NCI-H1105 treated with DMSO at 0.1 percent for 48 hours (cell line): ENCODE results near the gene PRKG2.
"Not testable (repeated sequence)": the region's sequence is repeated elsewhere in the genome, so short reads cannot be mapped to it uniquely, and the experiment has no call there.

Experiments used
- DNase-seq: peaks from one replicate; lab custom pipeline; 2025; lab: John Stamatoyannopoulos, UW

The PRKG2 gene

DNA sequence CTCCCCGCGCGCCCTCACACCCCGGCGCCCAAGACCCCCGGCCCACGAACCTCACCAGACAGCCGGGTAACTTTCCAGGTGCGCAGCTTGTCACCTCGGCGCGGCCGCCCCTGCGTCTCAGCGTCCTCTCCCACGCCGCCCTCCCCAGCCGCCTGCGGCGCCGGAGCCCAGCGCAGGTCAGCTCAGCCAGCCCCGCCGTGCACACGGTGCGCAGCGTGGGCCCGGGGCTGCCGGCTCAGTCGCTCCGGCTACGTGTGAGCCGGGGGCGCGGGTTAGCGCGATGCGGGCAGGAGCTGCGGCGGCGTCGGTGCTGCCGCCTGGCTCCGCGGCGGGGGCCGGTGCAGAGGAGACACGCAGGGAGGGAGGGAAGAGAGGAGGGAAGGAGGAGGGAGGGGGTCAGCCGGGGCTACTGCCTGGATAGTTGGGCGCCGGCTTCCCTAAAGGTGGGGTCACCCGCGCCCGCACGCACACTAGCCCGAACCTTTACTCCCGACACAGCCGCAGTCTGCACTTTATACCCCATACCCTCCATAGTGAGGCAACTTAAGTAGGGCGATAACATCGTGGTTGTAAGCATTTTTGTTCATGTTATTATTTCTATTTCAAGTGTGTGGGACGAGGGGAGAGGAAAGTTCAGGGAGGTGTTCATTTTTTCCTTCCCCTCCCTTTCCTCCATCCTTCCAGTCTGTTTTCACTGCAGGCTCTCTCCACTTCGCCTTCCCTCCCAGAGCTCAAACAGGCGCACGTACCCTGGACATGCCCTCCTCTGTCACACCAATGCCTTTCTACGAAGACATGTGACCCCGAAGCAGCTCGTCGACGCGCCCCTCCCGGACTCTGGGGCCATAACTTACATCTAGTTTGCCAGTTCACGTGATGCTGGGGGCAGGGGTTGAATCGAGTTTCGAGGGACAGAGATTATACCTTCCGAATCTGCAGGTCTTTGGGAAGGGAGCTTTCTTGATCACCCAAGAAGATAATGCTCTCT, at the start of gene PRKG2:
PRKG2 (minus strand) TSS at position 342 of the 988 bp plus-strand sequence. CDS start 10,175 bp downstream, outside the sequence.
- DNase-seq: no peak

DNA sequence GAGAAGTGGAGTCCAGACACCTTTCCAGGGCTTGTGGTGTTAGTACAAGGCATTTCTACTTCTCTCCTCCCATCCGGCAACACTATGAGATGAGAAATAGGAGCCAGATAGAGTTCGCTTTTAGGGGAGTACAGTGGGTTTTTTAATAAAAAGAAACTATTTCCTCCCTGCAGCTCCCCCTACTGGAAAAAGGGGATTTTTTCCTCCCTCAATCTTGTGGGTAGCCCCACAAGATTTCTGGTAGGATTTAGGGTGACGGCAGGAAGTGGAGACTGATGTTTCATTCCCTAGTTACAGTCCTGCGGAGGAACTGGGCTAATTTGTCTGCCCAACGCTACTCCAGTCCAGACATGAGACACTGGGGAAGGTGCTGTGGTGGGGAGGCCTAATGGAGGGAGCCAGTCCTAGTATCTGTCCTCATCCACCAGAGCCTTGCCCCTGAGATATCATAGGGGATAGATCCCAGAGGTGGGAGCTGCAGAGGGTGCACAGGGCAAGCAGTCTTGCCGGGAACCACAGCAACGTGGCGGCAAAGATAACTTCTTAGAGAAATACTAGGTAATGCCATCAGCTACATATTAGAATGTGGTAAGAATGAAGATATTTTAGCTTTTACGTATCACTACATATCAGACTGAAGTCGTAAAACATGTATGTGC, 45.5 kb upstream of the PRKG2 start:
- no peak for DNase-seq

DNA sequence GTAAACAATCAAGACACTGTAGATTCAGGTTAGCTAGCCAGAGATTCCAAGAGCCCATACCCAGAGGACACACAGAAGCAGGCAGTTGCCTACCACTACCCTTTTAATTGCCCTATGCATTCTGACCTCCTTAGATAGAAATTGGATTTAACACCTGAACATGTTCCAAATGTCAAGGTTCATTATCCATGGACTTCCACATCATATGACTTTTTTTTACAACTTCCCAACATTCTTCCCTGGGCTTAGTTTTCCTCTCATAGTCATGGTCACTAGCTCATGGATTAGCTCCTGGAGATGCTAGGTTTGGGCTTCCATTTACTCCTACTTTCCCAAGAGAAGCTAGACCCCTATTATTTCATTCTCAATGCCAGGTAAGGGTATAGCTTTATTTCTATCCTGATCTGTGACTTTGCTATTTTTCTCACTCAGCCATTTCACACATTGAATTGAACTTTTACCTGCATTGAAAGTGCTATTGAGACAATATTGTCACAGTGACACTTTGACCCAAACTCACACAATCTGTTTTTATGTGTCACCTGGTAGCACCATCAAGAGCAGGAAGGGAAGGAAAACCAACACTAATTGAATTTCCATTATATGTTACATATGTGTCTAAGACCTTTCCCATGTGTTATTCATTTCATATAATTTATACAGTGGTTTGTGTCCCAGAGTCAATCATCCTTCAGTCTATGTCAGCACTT, 44.0 kb upstream of the PRKG2 start:
- no peak for DNase-seq

DNA sequence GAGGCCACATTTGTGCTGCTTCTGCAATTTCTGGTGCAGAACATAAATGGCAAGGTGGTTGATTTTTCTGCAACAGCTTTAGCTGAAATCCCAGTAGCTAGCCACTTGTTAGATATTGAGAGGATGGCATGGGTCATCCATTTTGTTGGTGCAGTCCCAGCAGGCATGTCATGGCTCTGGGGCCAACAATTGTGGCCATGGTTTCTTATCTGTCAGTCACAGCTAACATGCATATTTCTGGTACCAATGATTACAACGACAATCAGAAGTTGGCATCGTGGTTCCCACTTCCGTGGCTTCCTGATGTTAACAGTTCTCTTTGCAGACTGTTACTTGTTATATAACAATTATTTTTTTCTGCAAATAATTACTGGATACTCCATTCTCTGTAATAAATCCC, 42.8 kb upstream of the PRKG2 start:
- no peak for DNase-seq

GRCh38 chr4:81257021-81257420, 42.0 kb upstream of the PRKG2 start:
- DNase-seq: no peak

GRCh38 chr4:81256059-81256970, 41.3 kb upstream of the PRKG2 start:
- no peak for DNase-seq

DNA sequence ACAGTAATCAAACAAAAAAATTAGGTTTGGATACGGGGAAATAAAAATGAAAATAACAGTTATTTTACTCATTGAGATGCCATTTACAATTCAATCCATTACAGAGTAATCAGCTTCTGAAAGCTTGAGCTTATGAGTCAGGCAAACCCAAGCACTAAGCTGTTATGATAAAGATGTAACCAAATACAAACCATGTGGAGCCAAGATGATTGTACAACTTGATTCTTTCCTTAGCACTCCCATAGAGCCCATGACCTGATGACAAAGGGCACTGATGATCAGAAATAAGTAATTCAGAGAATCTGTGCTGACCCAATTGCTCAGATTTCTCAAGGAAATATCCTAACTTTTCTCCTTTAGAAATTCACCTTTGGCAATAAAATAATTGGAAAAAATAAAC, 40.5 kb upstream of the PRKG2 start:
- no peak for DNase-seq

DNA sequence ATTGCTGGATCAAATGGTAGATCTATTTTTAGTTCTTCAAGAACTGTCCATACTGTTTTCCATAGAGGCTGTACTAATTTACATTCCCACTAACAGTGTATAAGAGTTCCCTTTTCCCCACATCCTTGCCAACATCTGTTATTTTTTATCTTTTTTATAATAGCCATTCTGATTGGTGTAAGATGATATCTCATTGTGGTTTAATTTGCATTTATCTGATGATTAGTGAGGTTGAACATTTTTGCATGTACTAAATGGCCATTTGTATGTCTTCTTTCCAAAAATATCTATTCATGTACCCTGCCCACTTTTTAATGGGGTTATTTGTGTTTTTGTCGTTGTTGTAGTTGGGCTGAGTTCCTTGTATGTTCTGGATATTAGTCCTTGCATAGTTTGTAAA, 35.4 kb upstream of the PRKG2 start:
- DNase-seq: no peak

DNA sequence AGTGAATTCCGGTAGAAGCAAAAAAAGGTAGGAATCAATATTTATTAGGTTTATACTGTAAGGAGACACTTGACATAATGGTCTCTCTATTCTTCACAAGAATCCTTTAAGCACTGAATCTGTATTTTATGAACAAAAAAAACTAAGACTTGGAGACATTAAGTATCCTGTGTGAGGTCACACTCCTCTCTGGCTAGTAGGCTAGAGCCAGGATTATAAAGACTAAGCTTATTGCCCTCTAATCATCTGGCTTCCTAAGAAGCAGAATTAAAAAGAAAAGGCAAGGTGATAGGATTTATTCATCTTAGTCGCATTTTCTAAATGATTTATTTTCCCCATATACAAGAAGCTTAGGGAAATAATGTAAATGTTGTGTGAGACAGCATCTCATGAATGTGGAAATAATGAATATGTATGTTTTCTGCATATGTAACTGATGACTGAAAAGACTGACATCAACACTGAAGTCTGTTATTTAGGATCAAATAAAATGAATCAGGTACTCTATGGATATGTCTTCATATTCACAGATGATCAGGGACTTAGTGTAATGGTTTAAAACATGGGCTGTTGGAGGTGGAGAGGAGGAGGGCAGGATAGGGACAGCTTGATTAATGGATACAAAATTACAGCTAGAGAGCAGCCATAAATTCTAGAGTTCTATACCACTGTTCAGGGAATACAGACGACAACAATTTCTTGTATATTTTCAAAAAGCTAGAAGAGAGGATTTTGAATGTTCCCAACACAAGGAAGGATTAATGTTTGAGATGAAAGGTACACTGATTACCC, 30.4 kb upstream of the PRKG2 start:
- no peak for DNase-seq

DNA sequence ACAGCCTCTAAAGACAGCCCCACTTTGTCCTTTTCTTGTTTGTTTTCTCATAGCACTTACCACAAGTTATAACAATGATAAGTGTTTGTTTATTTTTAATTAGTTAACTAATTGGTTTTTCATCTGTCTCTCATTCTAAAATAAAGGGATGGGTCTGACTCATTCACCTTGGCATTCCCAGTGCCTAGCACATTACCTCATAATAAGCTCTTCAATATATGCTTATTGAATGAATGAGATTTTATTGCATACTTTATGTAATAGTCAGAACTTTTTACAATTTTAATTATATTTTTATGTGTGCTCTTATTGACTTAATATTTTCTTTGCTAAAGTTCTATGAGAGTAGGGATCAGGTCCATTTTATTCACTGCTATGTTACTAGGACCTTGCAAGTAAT, 22.8 kb upstream of the PRKG2 start:
- peak; percentile 28 for DNase-seq

DNA sequence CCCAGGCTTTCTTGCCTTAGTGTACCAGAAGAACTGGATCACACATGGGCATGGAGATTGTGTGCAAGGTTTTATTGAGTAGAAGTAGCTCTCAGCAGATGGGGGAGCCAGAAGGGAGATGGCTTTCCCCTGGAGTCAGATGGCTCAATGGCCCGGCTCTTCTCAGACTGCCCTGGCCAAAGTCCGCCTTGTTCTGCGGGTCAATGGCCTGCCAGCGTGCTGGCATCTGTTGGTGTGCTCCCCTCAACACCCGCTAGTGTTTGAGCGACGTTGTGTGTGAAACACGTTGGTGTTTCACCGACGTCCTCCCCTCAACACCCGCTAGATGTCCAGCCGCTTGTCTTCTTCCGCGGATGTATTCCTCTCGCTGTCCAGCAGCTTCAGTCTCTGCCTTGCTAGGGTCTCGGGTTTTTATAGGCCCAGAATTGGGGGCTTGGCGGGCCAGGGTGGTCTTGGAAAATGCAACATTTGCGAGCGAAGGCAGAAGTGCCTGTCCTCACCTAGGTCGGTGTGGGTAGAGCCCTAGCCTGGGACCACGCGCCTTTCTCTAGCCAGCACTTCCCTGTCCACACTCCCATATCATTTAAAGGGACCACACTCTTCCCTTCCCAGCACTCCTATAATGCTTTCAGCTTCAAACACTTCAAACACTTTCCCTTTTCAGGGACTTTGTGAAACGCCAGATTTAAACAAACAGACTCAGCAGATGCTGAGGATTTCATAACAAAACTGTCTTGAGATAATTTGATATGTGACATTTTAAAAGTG, 21.1 kb upstream of the PRKG2 start:
- no peak for DNase-seq

- no peak for DNase-seq
Measured at GRCh38 chr4:81227968-81228367, 12.9 kb upstream of the PRKG2 start.

GRCh38 chr4:81227138-81227537, 12.1 kb upstream of the PRKG2 start:
- no peak for DNase-seq

- no peak for DNase-seq
Measured at GRCh38 chr4:81225252-81225651, 10.2 kb upstream of the PRKG2 start.

- not testable (repeated sequence) for DNase-seq
Measured at GRCh38 chr4:81222082-81222472, 7.1 kb upstream of the PRKG2 start.

- DNase-seq: no peak
Measured at GRCh38 chr4:81221303-81222081, 6.5 kb upstream of the PRKG2 start.

- no peak for DNase-seq
Measured at GRCh38 chr4:81220271-81220670, 5.2 kb upstream of the PRKG2 start.

DNA sequence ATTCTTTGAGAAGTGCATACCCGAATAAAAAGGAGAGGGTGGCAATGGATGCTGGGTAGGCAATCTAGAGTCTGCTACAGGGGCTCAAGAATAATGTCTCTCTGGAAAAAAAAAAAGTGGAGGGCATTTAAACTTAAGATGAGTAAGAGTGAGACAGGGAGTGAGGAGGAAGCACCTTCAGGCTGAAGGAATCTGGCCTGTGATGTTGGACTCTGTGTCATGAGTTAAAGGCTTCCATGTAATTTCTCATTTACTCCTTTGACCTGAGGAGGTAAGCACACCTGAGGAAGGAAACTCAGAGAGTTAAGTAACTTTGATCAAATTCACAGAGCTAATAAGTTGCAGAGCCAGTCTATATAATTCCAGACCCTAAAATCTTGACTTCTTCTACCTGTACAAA, 3.2 kb upstream of the PRKG2 start:
- no peak for DNase-seq

DNA sequence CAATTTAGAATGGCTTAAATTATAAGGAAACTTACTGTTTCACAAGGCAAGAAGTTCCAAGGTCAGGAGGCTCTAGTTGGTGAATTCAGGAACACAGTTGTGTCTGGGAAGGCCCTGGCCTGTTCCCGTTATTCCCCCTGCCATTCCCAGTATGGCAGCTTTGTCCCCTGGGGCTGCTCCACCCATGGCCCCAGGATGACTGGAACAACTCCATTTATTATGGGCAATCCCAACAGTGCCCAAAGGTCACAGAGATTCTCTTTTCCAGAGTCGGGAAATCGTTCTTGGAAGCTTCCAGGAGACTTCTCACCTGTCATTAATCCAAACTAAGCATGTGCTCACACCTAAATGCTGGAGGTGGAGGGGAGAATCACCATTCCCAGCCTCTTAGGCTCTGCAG, 2.8 kb upstream of the PRKG2 start:
- no peak for DNase-seq
